H1 (cell line): ENCODE measurements around the gene LPAR2. TPM values are rescaled to one million over a fixed set of nuclear protein-coding genes. Genes with fewer than 3 reads are reported as not detected.

ENCODE experiments used
- CHD1 ChIP-seq: IDR thresholded peaks from 2 replicates; pipeline ENCODE4 v1.6.1; 2012; ENCODE audit warnings: low read depth, low read length, improper control_type of control experiment
- GTF2F1 ChIP-seq: IDR thresholded peaks from 2 replicates; pipeline ENCODE4 v1.6.1; 2012; ENCODE audit warnings: low read depth, low read length, improper control_type of control experiment, borderline replicate concordance
- JUN ChIP-seq: IDR thresholded peaks from 2 replicates; pipeline ENCODE4 v1.6.1; 2011; ENCODE audit warnings: low read depth, mild to moderate bottlenecking, improper control_type of control experiment, low read length
- POLR2A ChIP-seq, 2 experiments: IDR thresholded peaks; 1 replicate in 1 of 2; 2 replicates in 1 of 2; pipeline ENCODE4 v1.6.1; 2011; ENCODE audit warnings: low read depth in 2 of 2, low read length in 2 of 2, mild to moderate bottlenecking in 2 of 2; ENCODE audit errors: control extremely low read depth in 1 of 2
- POU5F1 ChIP-seq: IDR thresholded peaks from 2 replicates; pipeline ENCODE4 v1.6.1; 2011; ENCODE audit warnings: low read depth, mild to moderate bottlenecking, low read length, moderate library complexity
- SAP30 ChIP-seq: fragments of 300-600 bp; sonication (generic); IDR thresholded peaks from 2 replicates; pipeline ENCODE4 v1.7.1; 2012; ENCODE audit warnings: low read length, moderate library complexity, mild to moderate bottlenecking, inconsistent platforms; ENCODE audit not compliant: insufficient read depth, insufficient replicate concordance
- SIRT6 ChIP-seq: IDR thresholded peaks from one replicate; pipeline ENCODE4 v1.7.1; 2012; ENCODE audit warnings: low read length, inconsistent platforms
- SP1 ChIP-seq: IDR thresholded peaks from 2 replicates; pipeline ENCODE4 v1.6.1; 2011; ENCODE audit warnings: low read depth, low read length
- TAF1 ChIP-seq: IDR thresholded peaks from 2 replicates; pipeline ENCODE4 v1.6.1; 2011; ENCODE audit warnings: mild to moderate bottlenecking, low read depth, low read length
- TAF7 ChIP-seq: optimal IDR thresholded peaks from 2 replicates; pipeline ENCODE3; 2011; ENCODE audit warnings: low read depth, mild to moderate bottlenecking, inconsistent platforms, low read length, moderate library complexity, borderline replicate concordance
- polyA plus RNA-seq, 7 experiments: library from polyadenylated mRNA; depleted of rRNA in 3 of 7; stranded (reverse) in 5 of 7; unstranded in 2 of 7; fragments of >200 nt in 5 of 7; fragments of 200-250 nt in 2 of 7; gene quantifications; 1 replicate in 5 of 7; 2 replicates in 1 of 7; 4 replicates in 1 of 7; pipeline versions ENCODE4 v1.2.1 to v1.2.3, GENCODE V29; 2011 to 2013; ENCODE audit warnings: missing spikeins in 2 of 7, mixed read lengths in 2 of 7
- total RNA-seq: library from RNA; stranded (reverse); fragmentation: NEBNext Ultra II Directional; extraction: Animal tissue kit (Norgen Biotek cat#: 25700); gene quantifications from 2 replicates; pipeline ENCODE4 v1.2.1, GENCODE V29; 2021
- TF ChIP-seq, protein P1 (sequence below): IDR thresholded peaks from 2 replicates; pipeline ENCODE4 v1.6.1; 2011; ENCODE audit warnings: low read length, improper control_type of control experiment

Gene LPAR2
- total and polyA plus RNA-seq, 2 of the 8 experiments (the other 6 are each of a cell fraction or from before 2014, with no cell fraction given) = 47.6 to 70.2 TPM

DNA sequence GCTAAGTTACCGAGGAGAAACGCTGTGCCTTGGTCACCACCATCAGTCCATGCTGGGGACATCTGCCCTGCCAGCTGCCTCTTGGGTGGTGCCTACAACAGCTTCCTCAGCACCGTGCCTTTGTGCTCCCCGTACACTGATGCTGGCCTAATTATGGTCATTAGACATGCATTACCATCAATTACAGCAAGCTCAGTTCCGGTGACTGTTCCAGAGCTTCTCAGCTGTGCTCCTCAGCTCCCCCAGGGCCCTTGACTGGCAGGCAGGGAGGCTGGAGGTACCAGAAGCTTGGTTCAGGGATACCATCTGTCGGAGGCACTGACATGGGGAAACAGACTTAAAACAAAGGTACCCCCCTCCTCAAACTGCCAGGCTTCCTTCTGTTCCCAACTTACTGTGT, 49.8 kb downstream of the LPAR2 start (continued):
- TF ChIP-seq, protein P1, sequence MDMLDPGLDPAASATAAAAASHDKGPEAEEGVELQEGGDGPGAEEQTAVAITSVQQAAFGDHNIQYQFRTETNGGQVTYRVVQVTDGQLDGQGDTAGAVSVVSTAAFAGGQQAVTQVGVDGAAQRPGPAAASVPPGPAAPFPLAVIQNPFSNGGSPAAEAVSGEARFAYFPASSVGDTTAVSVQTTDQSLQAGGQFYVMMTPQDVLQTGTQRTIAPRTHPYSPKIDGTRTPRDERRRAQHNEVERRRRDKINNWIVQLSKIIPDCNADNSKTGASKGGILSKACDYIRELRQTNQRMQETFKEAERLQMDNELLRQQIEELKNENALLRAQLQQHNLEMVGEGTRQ = no peak
- TF ChIP-seq POLR2A (IDR thresholded peaks at IDR 0.05; ENCODE audit: control extremely low read depth in 1 of 2, low read depth in 2 of 2, low read length in 2 of 2) (no peak), TAF1 (no peak), SP1 (no peak), JUN (no peak), CHD1 (no peak), SIRT6 (no peak), POU5F1 (no peak), TAF7 (no peak), GTF2F1 (no peak), SAP30 (no peak)
